ENCODE data around the gene SLC16A9. TPM values are rescaled to one million over a fixed set of nuclear protein-coding genes. Genes with fewer than 3 reads are reported as not detected.

SLC16A9 gene
- total RNA-seq, 1 donor from 2014 or later = 3.8 TPM

- Mint-ChIP-seq H3K9me3 (ENCODE audit: unreplicated experiment) (no peaks in the 10 kb centered on the region), H3K4me3 (ENCODE audit: unreplicated experiment) (no peak overlapping the region), H3K4me1 (ENCODE audit: unreplicated experiment) (no peaks in the 10 kb centered on the region), H3K27ac (ENCODE audit: unreplicated experiment) (no peak overlapping the region), H3K27me3 (ENCODE audit: unreplicated experiment) (peaks cover 2% of the 10 kb centered on the region), H3K36me3 (ENCODE audit: low read depth, unreplicated experiment) (no peaks in the 10 kb centered on the region)
- no peak for DNase-seq (ENCODE audit: low spot score)
- TF ChIP-seq, protein P1, sequence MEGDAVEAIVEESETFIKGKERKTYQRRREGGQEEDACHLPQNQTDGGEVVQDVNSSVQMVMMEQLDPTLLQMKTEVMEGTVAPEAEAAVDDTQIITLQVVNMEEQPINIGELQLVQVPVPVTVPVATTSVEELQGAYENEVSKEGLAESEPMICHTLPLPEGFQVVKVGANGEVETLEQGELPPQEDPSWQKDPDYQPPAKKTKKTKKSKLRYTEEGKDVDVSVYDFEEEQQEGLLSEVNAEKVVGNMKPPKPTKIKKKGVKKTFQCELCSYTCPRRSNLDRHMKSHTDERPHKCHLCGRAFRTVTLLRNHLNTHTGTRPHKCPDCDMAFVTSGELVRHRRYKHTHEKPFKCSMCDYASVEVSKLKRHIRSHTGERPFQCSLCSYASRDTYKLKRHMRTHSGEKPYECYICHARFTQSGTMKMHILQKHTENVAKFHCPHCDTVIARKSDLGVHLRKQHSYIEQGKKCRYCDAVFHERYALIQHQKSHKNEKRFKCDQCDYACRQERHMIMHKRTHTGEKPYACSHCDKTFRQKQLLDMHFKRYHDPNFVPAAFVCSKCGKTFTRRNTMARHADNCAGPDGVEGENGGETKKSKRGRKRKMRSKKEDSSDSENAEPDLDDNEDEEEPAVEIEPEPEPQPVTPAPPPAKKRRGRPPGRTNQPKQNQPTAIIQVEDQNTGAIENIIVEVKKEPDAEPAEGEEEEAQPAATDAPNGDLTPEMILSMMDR (IDR thresholded peaks at IDR 0.05; ENCODE audit: unreplicated experiment) = no peak
Measured at GRCh38 chr10:59633063-59633462, 76.6 kb downstream of the SLC16A9 start.

DNA sequence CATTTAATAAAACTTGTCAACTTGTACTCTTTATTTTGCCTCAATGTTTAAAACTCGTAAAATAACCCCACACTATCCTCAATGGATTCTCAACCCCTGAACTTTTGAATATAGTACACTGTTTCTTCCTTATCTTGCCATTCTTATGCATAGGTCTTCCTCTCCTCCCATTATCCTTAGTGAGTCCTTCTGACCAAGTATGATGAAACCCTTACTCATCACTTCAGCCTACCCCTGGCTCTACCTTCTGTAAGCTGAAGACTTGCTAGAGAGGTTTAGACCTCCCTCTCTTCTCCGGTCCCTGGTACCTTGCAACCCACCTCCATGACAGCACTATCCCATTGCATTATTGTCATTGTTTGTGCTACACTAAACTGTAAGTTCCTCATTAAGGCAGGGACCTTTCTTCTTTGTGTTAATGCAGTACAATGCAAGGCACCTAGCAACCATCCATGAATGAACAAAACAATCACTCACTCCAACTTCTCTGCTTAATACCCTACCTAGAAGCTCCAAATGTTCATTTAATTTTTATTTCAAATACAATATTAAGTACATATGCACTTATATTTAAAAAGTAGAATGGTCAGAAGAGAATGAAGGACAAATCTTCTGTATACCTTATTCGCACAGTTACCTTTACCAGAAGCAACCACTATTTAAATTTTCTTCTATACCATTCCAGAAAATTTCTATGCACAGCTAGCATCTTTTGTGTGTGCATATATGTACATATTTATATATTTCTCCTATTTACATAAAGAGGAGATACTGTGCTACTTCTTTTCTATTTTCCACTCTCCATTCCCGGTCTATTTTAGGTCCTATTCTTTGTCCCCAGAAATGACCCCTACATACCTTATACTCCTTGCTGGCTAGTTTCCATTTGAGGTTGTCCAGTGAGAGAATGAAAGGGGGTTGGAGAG, 77.5 kb downstream of the SLC16A9 start:
- H3K27me3 Mint-ChIP-seq (ENCODE audit: unreplicated experiment) = peaks cover 2% of the 10 kb centered on the region
- no peaks in the 10 kb centered on the region for H3K36me3 Mint-ChIP-seq (ENCODE audit: low read depth, unreplicated experiment)
- H3K4me1 Mint-ChIP-seq (ENCODE audit: unreplicated experiment) = no peaks in the 10 kb centered on the region
- no peaks in the 10 kb centered on the region for H3K9me3 Mint-ChIP-seq (ENCODE audit: unreplicated experiment)
- TF ChIP-seq, protein P1 (IDR thresholded peaks at IDR 0.05; ENCODE audit: unreplicated experiment) = no peak
- H3K4me3 Mint-ChIP-seq (ENCODE audit: unreplicated experiment) = no peak overlapping the region
- H3K27ac Mint-ChIP-seq (ENCODE audit: unreplicated experiment) = no peak overlapping the region
- no peak for DNase-seq (ENCODE audit: low spot score)

GRCh38 chr10:59631237-59631636, 78.4 kb downstream of the SLC16A9 start:
- TF ChIP-seq, protein P1 (IDR thresholded peaks at IDR 0.05; ENCODE audit: unreplicated experiment) = no peak
- H3K9me3 Mint-ChIP-seq (ENCODE audit: unreplicated experiment) = no peaks in the 10 kb centered on the region
- peaks cover 2% of the 10 kb centered on the region for H3K27me3 Mint-ChIP-seq (ENCODE audit: unreplicated experiment)
- no peak overlapping the region for H3K4me3 Mint-ChIP-seq (ENCODE audit: unreplicated experiment)
- no peaks in the 10 kb centered on the region for H3K4me1 Mint-ChIP-seq (ENCODE audit: unreplicated experiment)
- no peaks in the 10 kb centered on the region for H3K36me3 Mint-ChIP-seq (ENCODE audit: low read depth, unreplicated experiment)
- H3K27ac Mint-ChIP-seq (ENCODE audit: unreplicated experiment) = no peak overlapping the region
- no peak for DNase-seq (ENCODE audit: low spot score)

GRCh38 chr10:59628965-59629364, 80.7 kb downstream of the SLC16A9 start:
- Mint-ChIP-seq H3K36me3 (ENCODE audit: low read depth, unreplicated experiment) (no peaks in the 10 kb centered on the region), H3K9me3 (ENCODE audit: unreplicated experiment) (no peaks in the 10 kb centered on the region), H3K4me1 (ENCODE audit: unreplicated experiment) (no peaks in the 10 kb centered on the region), H3K27ac (ENCODE audit: unreplicated experiment) (no peak overlapping the region), H3K4me3 (ENCODE audit: unreplicated experiment) (no peak overlapping the region), H3K27me3 (ENCODE audit: unreplicated experiment) (peaks cover 1% of the 10 kb centered on the region)
- TF ChIP-seq, protein P1 (IDR thresholded peaks at IDR 0.05; ENCODE audit: unreplicated experiment) = no peak
- no peak for DNase-seq (ENCODE audit: low spot score)

- TF ChIP-seq, protein P1 (IDR thresholded peaks at IDR 0.05; ENCODE audit: unreplicated experiment) = no peak
- H3K4me1 Mint-ChIP-seq (ENCODE audit: unreplicated experiment) = no peaks in the 10 kb centered on the region
- no peaks in the 10 kb centered on the region for H3K9me3 Mint-ChIP-seq (ENCODE audit: unreplicated experiment)
- no peak overlapping the region for H3K4me3 Mint-ChIP-seq (ENCODE audit: unreplicated experiment)
- no peak for DNase-seq (ENCODE audit: low spot score)
- no peaks in the 10 kb centered on the region for H3K36me3 Mint-ChIP-seq (ENCODE audit: low read depth, unreplicated experiment)
- H3K27me3 Mint-ChIP-seq (ENCODE audit: unreplicated experiment) = peaks cover 1% of the 10 kb centered on the region
- no peak overlapping the region for H3K27ac Mint-ChIP-seq (ENCODE audit: unreplicated experiment)
Measured at GRCh38 chr10:59628456-59628855, 81.2 kb downstream of the SLC16A9 start.

Data from endothelial cell (in vitro differentiated cells).